Astrocyte of the cerebellum (primary cell): ENCODE measurements around the gene CD101.
"Not testable (repeated sequence)": the region's sequence is repeated elsewhere in the genome, so short reads cannot be mapped to it uniquely, and the experiment has no call there.

Source experiments
- DNase-seq: peaks from one replicate; pipeline ENCODE4 v3.0.0-alpha.2; 2011; ENCODE audit warnings: low read depth
- H3K4me3 ChIP-seq: 2 replicates; pipeline ENCODE4 v1.5.1; 2011; ENCODE audit warnings: mild to moderate bottlenecking, low read depth, low read length, moderate library complexity
- CTCF ChIP-seq: IDR thresholded peaks from 2 replicates; pipeline ENCODE4 v1.5.1; 2012; ENCODE audit warnings: low read length, low read depth, moderate library complexity, mild to moderate bottlenecking; ENCODE audit errors: missing control alignments
- in situ Hi-C: cut with HindIII; loops from 2 replicates; pipeline ENCODE4 v1.10.0; 2017; ENCODE audit warnings: low sequenced_read_pairs

Gene CD101

GRCh38 chr1:116972674-116973030 lies 28.9 kb upstream of the CD101 start:
- H3K4me3 ChIP-seq = no peak overlapping the region
- no peak for DNase-seq
- no peak for TF ChIP-seq CTCF
- in situ Hi-C loops = no loop called here

- in situ Hi-C loops, H3K4me3 ChIP-seq, DNase-seq: not testable (repeated sequence)
Measured at GRCh38 chr1:116980309-116980708, 21.3 kb upstream of the CD101 start.

- no peak overlapping the region for H3K4me3 ChIP-seq
- in situ Hi-C loops = no loop called here
- DNase-seq = no peak
- TF ChIP-seq CTCF = no peak
Measured at GRCh38 chr1:116981521-116982037, 20.0 kb upstream of the CD101 start.

GRCh38 chr1:116982319-116983004 lies 19.1 kb upstream of the CD101 start:
- no peak for TF ChIP-seq CTCF
- H3K4me3 ChIP-seq = no peak overlapping the region
- in situ Hi-C loops = no loop called here
- no peak for DNase-seq

- no peak overlapping the region for H3K4me3 ChIP-seq
- in situ Hi-C loops = no loop called here
- TF ChIP-seq CTCF = no peak
- no peak for DNase-seq
Measured at GRCh38 chr1:116983112-116983511, 18.4 kb upstream of the CD101 start.

GRCh38 chr1:116983678-116984077 lies 17.9 kb upstream of the CD101 start:
- no peak for TF ChIP-seq CTCF
- H3K4me3 ChIP-seq = no peak overlapping the region
- in situ Hi-C loops = no loop called here
- no peak for DNase-seq

GRCh38 chr1:116984406-116985160 lies 17.0 kb upstream of the CD101 start:
- no peak overlapping the region for H3K4me3 ChIP-seq
- in situ Hi-C loops = no loop called here
- no peak for DNase-seq

More at GRCh38 chr1:116984406-116985160, 17.0 kb upstream of the CD101 start:
- no peak for TF ChIP-seq CTCF
